ENCODE data around the gene ACTN1.
"Not testable (repeated sequence)": the region's sequence is repeated elsewhere in the genome, so short reads cannot be mapped to it uniquely, and the experiment has no call there.

Gene ACTN1

GRCh38 chr14:68847640-68848039 lies 131.5 kb downstream of the ACTN1 start:
- H3K9ac ChIP-seq (ENCODE audit: low read depth, low read length); H3K4me1 ChIP-seq (ENCODE audit: insufficient read depth, low read length); H3K9me3 ChIP-seq (ENCODE audit: control insufficient read depth, insufficient read depth, low read length); H3K36me3 ChIP-seq (ENCODE audit: insufficient read depth, low read length): not testable (repeated sequence)

- Histone ChIP-seq H3K9me3 (ENCODE audit: control insufficient read depth, insufficient read depth, low read length) (no peaks in the 10 kb centered on the region), H3K9ac (ENCODE audit: low read depth, low read length) (no peak overlapping the region), H3K4me1 (ENCODE audit: insufficient read depth, low read length) (peaks cover 3% of the 10 kb centered on the region; the same call in 1 of the 2 replicates), H3K36me3 (ENCODE audit: insufficient read depth, low read length) (no peaks in the 10 kb centered on the region)
Observed at GRCh38 chr14:68846466-68846865, 132.6 kb downstream of the ACTN1 start.

GRCh38 chr14:68844210-68844545 lies 134.9 kb downstream of the ACTN1 start:
- Histone ChIP-seq H3K9ac (ENCODE audit: low read depth, low read length) (no peak overlapping the region; the same call in 1 of the 2 replicates), H3K4me1 (ENCODE audit: insufficient read depth, low read length) (peaks cover 3% of the 10 kb centered on the region; the same call in 1 of the 2 replicates), H3K36me3 (ENCODE audit: insufficient read depth, low read length) (no peaks in the 10 kb centered on the region), H3K9me3 (ENCODE audit: control insufficient read depth, insufficient read depth, low read length) (no peaks in the 10 kb centered on the region)

- Histone ChIP-seq H3K9ac (ENCODE audit: low read depth, low read length) (peak overlapping the region; percentile 92), H3K9me3 (ENCODE audit: control insufficient read depth, insufficient read depth, low read length) (no peaks in the 10 kb centered on the region), H3K36me3 (ENCODE audit: insufficient read depth, low read length) (no peaks in the 10 kb centered on the region), H3K4me1 (ENCODE audit: insufficient read depth, low read length) (peaks cover 3% of the 10 kb centered on the region; the same call in 1 of the 2 replicates)
Observed at GRCh38 chr14:68843471-68844209, 135.5 kb downstream of the ACTN1 start.

- Histone ChIP-seq H3K9ac (ENCODE audit: low read depth, low read length) (no peak overlapping the region), H3K9me3 (ENCODE audit: control insufficient read depth, insufficient read depth, low read length) (no peaks in the 10 kb centered on the region), H3K4me1 (ENCODE audit: insufficient read depth, low read length) (peaks cover 3% of the 10 kb centered on the region; the same call in 1 of the 2 replicates), H3K36me3 (ENCODE audit: insufficient read depth, low read length) (no peaks in the 10 kb centered on the region)
Observed at GRCh38 chr14:68842298-68842697, 136.8 kb downstream of the ACTN1 start.

GRCh38 chr14:68841016-68841809 lies 137.9 kb downstream of the ACTN1 start:
- Histone ChIP-seq H3K9ac (ENCODE audit: low read depth, low read length) (no peak overlapping the region), H3K36me3 (ENCODE audit: insufficient read depth, low read length) (no peaks in the 10 kb centered on the region), H3K9me3 (ENCODE audit: control insufficient read depth, insufficient read depth, low read length) (peaks cover 4% of the 10 kb centered on the region), H3K4me1 (ENCODE audit: insufficient read depth, low read length) (peaks cover 3% of the 10 kb centered on the region; the same call in 1 of the 2 replicates)

- Histone ChIP-seq H3K9me3 (ENCODE audit: control insufficient read depth, insufficient read depth, low read length) (peaks cover 6% of the 10 kb centered on the region), H3K4me1 (ENCODE audit: insufficient read depth, low read length) (peaks cover 3% of the 10 kb centered on the region; the same call in 1 of the 2 replicates)
Observed at GRCh38 chr14:68840454-68840853, 138.6 kb downstream of the ACTN1 start.

GRCh38 chr14:68836082-68836481 lies 143.0 kb downstream of the ACTN1 start:
- Histone ChIP-seq H3K4me1 (ENCODE audit: insufficient read depth, low read length) (no peaks in the 10 kb centered on the region), H3K9me3 (ENCODE audit: control insufficient read depth, insufficient read depth, low read length) (peaks cover 9% of the 10 kb centered on the region), H3K36me3 (ENCODE audit: insufficient read depth, low read length) (no peaks in the 10 kb centered on the region), H3K9ac (ENCODE audit: low read depth, low read length) (no peak overlapping the region)

More at GRCh38 chr14:68840454-68840853, 138.6 kb downstream of the ACTN1 start:
- H3K9ac ChIP-seq (ENCODE audit: low read depth, low read length), result no peak overlapping the region
- no peaks in the 10 kb centered on the region for H3K36me3 ChIP-seq (ENCODE audit: insufficient read depth, low read length)

GRCh38 chr14:68834816-68835215 lies 144.3 kb downstream of the ACTN1 start:
- Histone ChIP-seq H3K4me1 (ENCODE audit: insufficient read depth, low read length) (no peaks in the 10 kb centered on the region), H3K36me3 (ENCODE audit: insufficient read depth, low read length) (no peaks in the 10 kb centered on the region), H3K9ac (ENCODE audit: low read depth, low read length) (no peak overlapping the region), H3K9me3 (ENCODE audit: control insufficient read depth, insufficient read depth, low read length) (peaks cover 9% of the 10 kb centered on the region)

- 0 out of 2 replicates have a peak, but pooled peaks cover 3% of the 10 kb centered on the region for H3K9me3 ChIP-seq (ENCODE audit: control insufficient read depth, insufficient read depth, low read length)
Observed at GRCh38 chr14:68828698-68829097, 150.4 kb downstream of the ACTN1 start.

GRCh38 chr14:68825729-68826128 lies 153.4 kb downstream of the ACTN1 start:
- Histone ChIP-seq H3K36me3 (ENCODE audit: insufficient read depth, low read length) (no peaks in the 10 kb centered on the region), H3K9me3 (ENCODE audit: control insufficient read depth, insufficient read depth, low read length) (no peaks in the 10 kb centered on the region), H3K4me1 (ENCODE audit: insufficient read depth, low read length) (peaks cover under 1% of the 10 kb centered on the region; the same call in 1 of the 2 replicates), H3K9ac (ENCODE audit: low read depth, low read length) (no peak overlapping the region)

More at GRCh38 chr14:68828698-68829097, 150.4 kb downstream of the ACTN1 start:
- H3K4me1 ChIP-seq (ENCODE audit: insufficient read depth, low read length), result no peaks in the 10 kb centered on the region
- H3K36me3 ChIP-seq (ENCODE audit: insufficient read depth, low read length), result no peaks in the 10 kb centered on the region
- H3K9ac ChIP-seq (ENCODE audit: low read depth, low read length), result no peak overlapping the region

GRCh38 chr14:68824517-68825347 lies 154.4 kb downstream of the ACTN1 start:
- Histone ChIP-seq H3K4me1 (ENCODE audit: insufficient read depth, low read length) (peaks cover 10% of the 10 kb centered on the region), H3K36me3 (ENCODE audit: insufficient read depth, low read length) (no peaks in the 10 kb centered on the region), H3K9ac (ENCODE audit: low read depth, low read length) (0 out of 2 replicates have a peak overlapping the region, but pooled peaks have one; percentile 9), H3K9me3 (ENCODE audit: control insufficient read depth, insufficient read depth, low read length) (no peaks in the 10 kb centered on the region)

- Histone ChIP-seq H3K9ac (ENCODE audit: low read depth, low read length) (no peak overlapping the region), H3K9me3 (ENCODE audit: control insufficient read depth, insufficient read depth, low read length) (no peaks in the 10 kb centered on the region), H3K36me3 (ENCODE audit: insufficient read depth, low read length) (no peaks in the 10 kb centered on the region), H3K4me1 (ENCODE audit: insufficient read depth, low read length) (peaks cover 13% of the 10 kb centered on the region)
Observed at GRCh38 chr14:68824207-68824516, 154.9 kb downstream of the ACTN1 start.
